ENCODE measurements around the gene CAMK2A.

- TF ChIP-seq RAD21 (IDR thresholded peaks at IDR 0.05; ENCODE audit: low read length) (no peak), CTCF (IDR thresholded peaks at IDR 0.05) (no peak), EZH2phosphoT487 (IDR thresholded peaks at IDR 0.05; ENCODE audit: borderline replicate concordance, low read depth) (no peak), TAF1 (IDR thresholded peaks at IDR 0.05; ENCODE audit: borderline replicate concordance, low read depth, low read length) (no peak), CHD2 (IDR thresholded peaks at IDR 0.05; ENCODE audit: low read length, partially characterized antibody) (no peak), EP300 (IDR thresholded peaks at IDR 0.05; ENCODE audit: borderline replicate concordance in 1 of 2, low read depth in 1 of 2, low read length in 1 of 2) (no peak)
These were observed 43.8 kb downstream of the CAMK2A start for GRCh38 chr5:150245808-150246207.
